Medulla oblongata (tissue), 1 donor: ENCODE results near the gene HSPA8.
A peak's percentile ranks its signal among the peaks of the same experiment; 100 is the strongest.

ENCODE experiments used
- DNase-seq: peaks from one replicate; pipeline ENCODE4 v3.0.0-alpha.2; 2015; ENCODE audit errors: extremely low spot score

HSPA8 gene

GRCh38 chr11:123047266-123047946 lies 14.5 kb downstream of the HSPA8 start:
- DNase-seq = no peak

- no peak for DNase-seq
Observed at GRCh38 chr11:123046473-123047259, 15.3 kb downstream of the HSPA8 start.

GRCh38 chr11:123045101-123045500 lies 16.8 kb downstream of the HSPA8 start:
- DNase-seq = no peak

- DNase-seq = no peak
Observed at GRCh38 chr11:123041185-123041584, 20.8 kb downstream of the HSPA8 start.

- DNase-seq = no peak
Observed at GRCh38 chr11:123040111-123040432, 21.9 kb downstream of the HSPA8 start.

GRCh38 chr11:123035831-123036230 lies 26.1 kb downstream of the HSPA8 start:
- no peak for DNase-seq

- DNase-seq = no peak
Observed at GRCh38 chr11:123034597-123034996, 27.3 kb downstream of the HSPA8 start.

- DNase-seq = no peak
Observed at GRCh38 chr11:123033895-123034294, 28.0 kb downstream of the HSPA8 start.

GRCh38 chr11:123030517-123030916 lies 31.4 kb downstream of the HSPA8 start:
- DNase-seq = no peak

- DNase-seq = peak; percentile 56
Observed at GRCh38 chr11:123020968-123021367, 41.0 kb downstream of the HSPA8 start.

GRCh38 chr11:123018702-123019101 lies 43.2 kb downstream of the HSPA8 start:
- DNase-seq = no peak

GRCh38 chr11:123011510-123011909 lies 50.4 kb downstream of the HSPA8 start:
- no peak for DNase-seq
